ENCODE data around the gene GPC6.

The GPC6 gene

GRCh38 chr13:93680329-93680728 lies 453.7 kb downstream of the GPC6 start:
- no peak for DNase-seq (ENCODE audit: low read depth in 1 of 2, low spot score in 1 of 2)
- TF ChIP-seq CTCF (IDR thresholded peaks at IDR 0.05; ENCODE audit: insufficient read depth, low read length) (no peak), POLR2AphosphoS5 (IDR thresholded peaks at IDR 0.05; ENCODE audit: low read depth) (no peak), REST (IDR thresholded peaks at IDR 0.05; ENCODE audit: insufficient replicate concordance, low read depth) (no peak), SPI1 (IDR thresholded peaks at IDR 0.05; ENCODE audit: borderline replicate concordance, low read depth) (no peak), GABPA (IDR thresholded peaks at IDR 0.05; ENCODE audit: low read depth) (no peak)

GRCh38 chr13:93685900-93686299 lies 459.3 kb downstream of the GPC6 start:
- Histone ChIP-seq H3K27me3 (ENCODE audit: insufficient read depth, poor library complexity, severe bottlenecking) (no peaks in the 10 kb centered on the region), H3K4me3 (replicated peaks; ENCODE audit: insufficient read depth, low read length) (no peak overlapping the region), H3K27ac (replicated peaks) (no peak overlapping the region)
- no peak for TF ChIP-seq REST (IDR thresholded peaks at IDR 0.05; ENCODE audit: insufficient replicate concordance, low read depth)
- no peak for TF ChIP-seq GABPA (IDR thresholded peaks at IDR 0.05; ENCODE audit: low read depth)
- no peak for TF ChIP-seq SPI1 (IDR thresholded peaks at IDR 0.05; ENCODE audit: borderline replicate concordance, low read depth)
- no peak for TF ChIP-seq CTCF (IDR thresholded peaks at IDR 0.05; ENCODE audit: insufficient read depth, low read length)
- no peak for TF ChIP-seq POLR2AphosphoS5 (IDR thresholded peaks at IDR 0.05; ENCODE audit: low read depth)
- DNase-seq (ENCODE audit: low read depth in 1 of 2, low spot score in 1 of 2), result no peak

More at GRCh38 chr13:93680329-93680728, 453.7 kb downstream of the GPC6 start:
- Histone ChIP-seq H3K27me3 (ENCODE audit: insufficient read depth, poor library complexity, severe bottlenecking) (no peaks in the 10 kb centered on the region), H3K27ac (replicated peaks) (no peak overlapping the region), H3K4me3 (replicated peaks; ENCODE audit: insufficient read depth, low read length) (no peak overlapping the region)

GRCh38 chr13:93686399-93686798 lies 459.8 kb downstream of the GPC6 start:
- TF ChIP-seq GABPA (IDR thresholded peaks at IDR 0.05; ENCODE audit: low read depth) (no peak), SPI1 (IDR thresholded peaks at IDR 0.05; ENCODE audit: borderline replicate concordance, low read depth) (no peak), POLR2AphosphoS5 (IDR thresholded peaks at IDR 0.05; ENCODE audit: low read depth) (no peak)
- H3K27me3 ChIP-seq (ENCODE audit: insufficient read depth, poor library complexity, severe bottlenecking), result no peaks in the 10 kb centered on the region
- H3K4me3 ChIP-seq (replicated peaks; ENCODE audit: insufficient read depth, low read length), result no peak overlapping the region
- no peak overlapping the region for H3K27ac ChIP-seq (replicated peaks)
- DNase-seq (ENCODE audit: low read depth in 1 of 2, low spot score in 1 of 2), result no peak

- Histone ChIP-seq H3K27ac (replicated peaks) (no peak overlapping the region), H3K4me3 (replicated peaks; ENCODE audit: insufficient read depth, low read length) (no peak overlapping the region), H3K27me3 (ENCODE audit: insufficient read depth, poor library complexity, severe bottlenecking) (no peaks in the 10 kb centered on the region)
- TF ChIP-seq CTCF (IDR thresholded peaks at IDR 0.05; ENCODE audit: insufficient read depth, low read length), result no peak
- TF ChIP-seq REST (IDR thresholded peaks at IDR 0.05; ENCODE audit: insufficient replicate concordance, low read depth), result no peak
- TF ChIP-seq SPI1 (IDR thresholded peaks at IDR 0.05; ENCODE audit: borderline replicate concordance, low read depth), result no peak
- TF ChIP-seq POLR2AphosphoS5 (IDR thresholded peaks at IDR 0.05; ENCODE audit: low read depth), result no peak
- no peak for TF ChIP-seq GABPA (IDR thresholded peaks at IDR 0.05; ENCODE audit: low read depth)
- DNase-seq (ENCODE audit: low read depth in 1 of 2, low spot score in 1 of 2), result no peak
These were observed 460.7 kb downstream of the GPC6 start for GRCh38 chr13:93687261-93687660.

Data from HL-60 (cell line).